Epithelial cell of proximal tubule (primary cell): ENCODE data around the gene DNAJB9. TPM values are rescaled to one million over a fixed set of nuclear protein-coding genes. Genes with fewer than 3 reads are reported as not detected.

ENCODE experiments used
- DNase-seq: peaks from one replicate; pipeline ENCODE4 v3.0.0-alpha.2; 2011; ENCODE audit warnings: low read depth
- H3K4me3 ChIP-seq: 2 replicates; pipeline ENCODE4 v1.5.1; 2011; ENCODE audit warnings: low read depth, mild to moderate bottlenecking, low read length
- CTCF ChIP-seq: conservative IDR thresholded peaks from 2 replicates; pipeline ENCODE4 v1.5.1; 2012; ENCODE audit warnings: low read depth, mild to moderate bottlenecking, low read length
- total RNA-seq: library from RNA; depleted of rRNA; stranded (reverse); fragments of >200 nt; gene quantifications from 2 replicates; pipeline ENCODE4 v1.2.3, GENCODE V29; 2015

Gene DNAJB9
- total RNA-seq, 1 donor from 2014 or later = 8.5 TPM

GRCh38 chr7:108585843-108586242, 16.2 kb downstream of the DNAJB9 start:
- no peak overlapping the region for H3K4me3 ChIP-seq
- no peak for TF ChIP-seq CTCF
- no peak for DNase-seq

GRCh38 chr7:108586274-108586710, 16.6 kb downstream of the DNAJB9 start:
- no peak for TF ChIP-seq CTCF
- DNase-seq = no peak

GRCh38 chr7:108589199-108589598, 19.5 kb downstream of the DNAJB9 start:
- no peak overlapping the region for H3K4me3 ChIP-seq
- no peak for TF ChIP-seq CTCF
- no peak for DNase-seq

More at GRCh38 chr7:108586274-108586710, 16.6 kb downstream of the DNAJB9 start:
- no peak overlapping the region for H3K4me3 ChIP-seq

- no peak for TF ChIP-seq CTCF
- no peak for DNase-seq
- no peak overlapping the region for H3K4me3 ChIP-seq
Measured at GRCh38 chr7:108589874-108590273, 20.2 kb downstream of the DNAJB9 start.

GRCh38 chr7:108590606-108591005, 20.9 kb downstream of the DNAJB9 start:
- DNase-seq = no peak
- TF ChIP-seq CTCF = no peak
- no peak overlapping the region for H3K4me3 ChIP-seq

- peak; percentile 73 for TF ChIP-seq CTCF
- H3K4me3 ChIP-seq = no peak overlapping the region
- no peak for DNase-seq
Measured at GRCh38 chr7:108592646-108593201, 23.1 kb downstream of the DNAJB9 start.

GRCh38 chr7:108596560-108596959, 26.9 kb downstream of the DNAJB9 start:
- DNase-seq = no peak
- no peak for TF ChIP-seq CTCF
- H3K4me3 ChIP-seq = no peak overlapping the region
